Fibroblast of lung (primary cell): ENCODE data around the gene CD300H. TPM values are rescaled to one million over a fixed set of nuclear protein-coding genes. Genes with fewer than 3 reads are reported as not detected.

ENCODE experiments used
- DNase-seq, 2 donors: peaks; one replicate each; pipeline versions ENCODE4 v3.0.0 to v3.0.0-alpha.2; 2010; ENCODE audit warnings: low read depth in 2 of 2
- H2AFZ ChIP-seq: 2 replicates; pipeline ENCODE4 v1.5.1; 2012; ENCODE audit warnings: low read length, control low read depth, inconsistent platforms
- H3K27ac ChIP-seq: 2 replicates; pipeline ENCODE4 v1.5.1; 2011; ENCODE audit warnings: low read length, control low read depth; ENCODE audit not compliant: insufficient read depth
- H3K27me3 ChIP-seq: 2 replicates; pipeline ENCODE4 v1.5.1; 2011; ENCODE audit warnings: mild to moderate bottlenecking, low read length; ENCODE audit not compliant: control insufficient read depth, insufficient read depth
- H3K36me3 ChIP-seq: 2 replicates; pipeline ENCODE4 v1.5.1; 2011; ENCODE audit warnings: low read length; ENCODE audit not compliant: control insufficient read depth, insufficient read depth
- H3K4me1 ChIP-seq: 2 replicates; pipeline ENCODE4 v1.5.1; 2011; ENCODE audit warnings: low read length; ENCODE audit not compliant: control insufficient read depth, insufficient read depth; ENCODE audit errors: extremely low read depth
- H3K4me2 ChIP-seq: 2 replicates; pipeline ENCODE4 v1.5.1; 2011; ENCODE audit warnings: low read length, control low read depth; ENCODE audit not compliant: insufficient read depth; ENCODE audit errors: extremely low read depth
- H3K4me3 ChIP-seq, 4 experiments: fragments of 200-600 bp in 1 of 4; sonication (generic) in 1 of 4; replicated peaks in 1 of 4; 2 replicates each; pipeline ENCODE4 v1.5.1; 2011 to 2016; ENCODE audit warnings: low read length in 4 of 4, low read depth in 3 of 4, mild to moderate bottlenecking in 3 of 4, control low read depth in 2 of 4, inconsistent platforms in 1 of 4, mixed read lengths in 1 of 4; ENCODE audit not compliant: insufficient read depth in 1 of 4; ENCODE audit errors: control extremely low read depth in 1 of 4
- H3K79me2 ChIP-seq: 2 replicates; pipeline ENCODE4 v1.5.1; 2012; ENCODE audit warnings: mild to moderate bottlenecking, low read length, inconsistent platforms; ENCODE audit not compliant: control insufficient read depth, insufficient read depth
- H3K9ac ChIP-seq: 2 replicates; pipeline ENCODE4 v1.5.1; 2011; ENCODE audit warnings: mild to moderate bottlenecking, low read length, control low read depth; ENCODE audit not compliant: insufficient read depth
- H3K9me3 ChIP-seq: 2 replicates; pipeline ENCODE4 v1.5.1; 2012; ENCODE audit warnings: low read depth, low read length; ENCODE audit not compliant: control insufficient read depth, insufficient read depth
- H4K20me1 ChIP-seq: 2 replicates; pipeline ENCODE4 v1.5.1; 2011; ENCODE audit warnings: low read length; ENCODE audit not compliant: control insufficient read depth, insufficient read depth; ENCODE audit errors: extremely low read depth
- EZH2 ChIP-seq: IDR thresholded peaks from 2 replicates; pipeline ENCODE4 v1.5.1; 2012; ENCODE audit warnings: low read length, control low read depth, mild to moderate bottlenecking; ENCODE audit errors: missing control alignments
- polyA plus RNA-seq, 2 donors: library from polyadenylated mRNA; depleted of rRNA in 1 of 2; stranded (reverse) in 1 of 2; unstranded in 1 of 2; fragments of >200 nt; gene quantifications; 2 replicates each; pipeline ENCODE4 v1.2.1, GENCODE V29; 2011 to 2012; ENCODE audit warnings: missing spikeins in 1 of 2
- total RNA-seq: library from RNA; depleted of rRNA; stranded (reverse); fragments of >200 nt; gene quantifications from 2 replicates; pipeline ENCODE4 v1.2.1, GENCODE V29; 2014
- TF ChIP-seq, protein P1 (sequence below), 2 donors: IDR thresholded peaks in 1 of 2; conservative IDR thresholded peaks in 1 of 2; 1 replicate in 1 of 2; 2 replicates in 1 of 2; pipeline ENCODE4 v1.5.1; 2011 to 2012; ENCODE audit warnings: low read length in 2 of 2, control low read depth in 1 of 2, inconsistent platforms in 1 of 2, low read depth in 1 of 2, mild to moderate bottlenecking in 1 of 2

The CD300H gene
- total and polyA plus RNA-seq, 2 donors (not counting 1 experiment from before 2014, with no cell fraction given): not detected

GRCh38 chr17:74547264-74547663, 20.0 kb downstream of the CD300H start:
- Histone ChIP-seq H3K27ac (no peak overlapping the region), H3K4me3 (no peak overlapping the region), H3K36me3 (no peaks in the 10 kb centered on the region), H3K79me2 (no peaks in the 10 kb centered on the region), H4K20me1 (no peaks in the 10 kb centered on the region), H3K27me3 (no peaks in the 10 kb centered on the region), H2AFZ (no peak overlapping the region), H3K4me1 (no peaks in the 10 kb centered on the region), H3K9me3 (no peaks in the 10 kb centered on the region), H3K9ac (no peak overlapping the region), H3K4me2 (no peak overlapping the region)
- no peak for DNase-seq
- TF ChIP-seq, protein P1, sequence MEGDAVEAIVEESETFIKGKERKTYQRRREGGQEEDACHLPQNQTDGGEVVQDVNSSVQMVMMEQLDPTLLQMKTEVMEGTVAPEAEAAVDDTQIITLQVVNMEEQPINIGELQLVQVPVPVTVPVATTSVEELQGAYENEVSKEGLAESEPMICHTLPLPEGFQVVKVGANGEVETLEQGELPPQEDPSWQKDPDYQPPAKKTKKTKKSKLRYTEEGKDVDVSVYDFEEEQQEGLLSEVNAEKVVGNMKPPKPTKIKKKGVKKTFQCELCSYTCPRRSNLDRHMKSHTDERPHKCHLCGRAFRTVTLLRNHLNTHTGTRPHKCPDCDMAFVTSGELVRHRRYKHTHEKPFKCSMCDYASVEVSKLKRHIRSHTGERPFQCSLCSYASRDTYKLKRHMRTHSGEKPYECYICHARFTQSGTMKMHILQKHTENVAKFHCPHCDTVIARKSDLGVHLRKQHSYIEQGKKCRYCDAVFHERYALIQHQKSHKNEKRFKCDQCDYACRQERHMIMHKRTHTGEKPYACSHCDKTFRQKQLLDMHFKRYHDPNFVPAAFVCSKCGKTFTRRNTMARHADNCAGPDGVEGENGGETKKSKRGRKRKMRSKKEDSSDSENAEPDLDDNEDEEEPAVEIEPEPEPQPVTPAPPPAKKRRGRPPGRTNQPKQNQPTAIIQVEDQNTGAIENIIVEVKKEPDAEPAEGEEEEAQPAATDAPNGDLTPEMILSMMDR (conservative IDR thresholded peaks at IDR 0.05 in 1 of 2, IDR thresholded peaks at IDR 0.05 in 1 of 2; ENCODE audit: low read depth in 1 of 2, low read length in 2 of 2): no peak
- no peak for TF ChIP-seq EZH2

GRCh38 chr17:74546586-74546985, 20.7 kb downstream of the CD300H start:
- Histone ChIP-seq H4K20me1 (no peaks in the 10 kb centered on the region), H3K79me2 (no peaks in the 10 kb centered on the region), H2AFZ (no peak overlapping the region), H3K4me2 (no peak overlapping the region), H3K36me3 (no peaks in the 10 kb centered on the region), H3K9ac (no peak overlapping the region), H3K4me3 (no peak overlapping the region), H3K27me3 (no peaks in the 10 kb centered on the region), H3K9me3 (no peaks in the 10 kb centered on the region), H3K4me1 (no peaks in the 10 kb centered on the region), H3K27ac (no peak overlapping the region)
- DNase-seq: no peak
- no peak for TF ChIP-seq EZH2
- TF ChIP-seq, protein P1 (conservative IDR thresholded peaks at IDR 0.05 in 1 of 2, IDR thresholded peaks at IDR 0.05 in 1 of 2; ENCODE audit: low read depth in 1 of 2, low read length in 2 of 2): no peak

DNA sequence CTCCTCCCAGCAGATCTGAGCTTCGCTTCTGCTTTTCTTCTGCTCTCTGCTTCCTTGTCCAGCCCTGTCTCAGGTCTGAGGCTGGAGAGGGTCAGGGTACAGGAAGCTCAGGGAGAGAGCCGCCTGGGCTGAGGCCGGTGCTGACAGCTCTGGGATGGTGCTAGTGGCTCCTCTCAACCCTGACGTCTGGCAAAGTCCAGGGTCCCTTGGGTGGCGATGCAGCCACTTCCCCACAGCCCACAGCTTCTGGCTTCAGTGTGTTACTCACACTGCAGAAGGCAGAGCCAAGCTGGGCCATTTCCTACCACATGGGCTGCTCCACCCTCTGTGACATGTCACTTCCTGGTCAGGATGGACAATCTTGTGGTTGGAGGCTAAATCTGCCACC, 21.5 kb downstream of the CD300H start, which contains the start of gene CD300C:
CD300C (minus strand) TSS at position 273 of the 388 bp plus-strand sequence. CDS start 333 bp downstream, outside the sequence.
- no peak for TF ChIP-seq EZH2
- TF ChIP-seq, protein P1 (conservative IDR thresholded peaks at IDR 0.05 in 1 of 2, IDR thresholded peaks at IDR 0.05 in 1 of 2; ENCODE audit: low read depth in 1 of 2, low read length in 2 of 2): no peak
- Histone ChIP-seq H2AFZ (no peak within 1 kb of the TSS), H3K36me3 (no peaks in the 10 kb centered on the region), H3K27ac (no peak within 1 kb of the TSS), H3K4me2 (no peak within 1 kb of the TSS), H3K79me2 (no peaks in the 10 kb centered on the region), H3K9me3 (no peaks in the 10 kb centered on the region), H3K4me1 (no peaks in the 10 kb centered on the region), H3K9ac (no peak within 1 kb of the TSS), H4K20me1 (no peaks in the 10 kb centered on the region), H3K27me3 (no peaks in the 10 kb centered on the region), H3K4me3 (no peak within 1 kb of the TSS)
- DNase-seq: no peak
